GM19099 (cell line): ENCODE data around the gene LHFPL6.

Source experiments
- POLR2A ChIP-seq: IDR thresholded peaks from 3 replicates; pipeline ENCODE4 v1.6.1; 2011; ENCODE audit warnings: low read depth; ENCODE audit not compliant: insufficient read length; ENCODE audit errors: extremely low read depth

The LHFPL6 gene

DNA sequence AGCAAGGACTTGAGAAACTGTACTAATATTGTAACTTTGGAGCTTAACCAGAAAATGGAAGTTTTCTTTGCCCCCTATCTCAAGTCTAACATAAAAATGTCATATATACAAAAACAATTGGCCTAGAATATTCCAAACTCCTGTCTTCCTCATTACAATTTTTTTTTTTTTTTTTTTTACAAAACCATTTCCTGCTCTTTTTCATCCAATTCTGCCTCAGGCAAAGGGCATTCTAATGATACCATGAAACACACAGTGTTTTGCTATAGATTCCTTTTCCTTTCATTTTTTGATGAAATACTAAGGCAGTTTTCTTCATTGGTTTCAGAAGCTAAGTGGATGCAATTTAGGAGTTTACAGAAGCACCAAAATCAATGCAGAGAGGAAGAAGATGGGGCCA, 119.7 kb downstream of the LHFPL6 start:
- no peak for TF ChIP-seq POLR2A

DNA sequence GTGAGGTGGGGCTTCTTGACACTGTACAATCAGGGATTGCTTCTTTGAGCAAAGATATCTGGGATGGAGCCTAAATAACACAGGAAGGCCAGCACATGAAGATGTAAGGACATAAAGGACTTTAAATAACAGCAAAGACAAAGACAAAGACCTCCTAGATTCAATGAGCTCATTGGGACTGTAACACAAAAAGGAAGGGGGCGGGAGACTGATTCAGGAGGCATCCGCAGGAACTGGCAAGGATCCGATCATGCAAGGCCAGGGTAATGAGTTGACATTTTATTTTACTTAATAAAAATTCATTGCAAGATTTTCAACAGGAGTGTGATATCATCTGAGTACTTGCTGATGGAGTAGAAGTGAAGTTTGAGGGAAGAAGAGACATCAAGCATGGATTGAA, 121.5 kb downstream of the LHFPL6 start:
- TF ChIP-seq POLR2A = no peak

DNA sequence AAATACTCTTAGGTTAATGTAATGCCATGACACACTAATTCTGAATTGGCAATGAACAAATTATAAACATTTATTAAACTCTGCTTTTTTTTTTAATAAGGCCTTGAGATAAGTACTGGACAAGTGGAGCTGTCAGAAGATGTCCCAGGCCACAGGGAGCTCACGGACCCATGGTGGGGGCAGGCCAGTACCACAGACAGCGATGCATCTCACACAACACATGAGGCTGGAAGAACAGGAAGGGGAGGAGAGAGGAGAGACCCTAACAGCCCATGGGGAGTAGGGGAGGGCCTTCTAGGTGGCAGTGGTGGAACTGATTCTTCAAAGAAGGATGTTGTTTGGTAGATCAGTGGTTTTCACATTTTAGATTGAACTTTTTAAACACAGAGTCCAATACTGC, 128.4 kb downstream of the LHFPL6 start:
- TF ChIP-seq POLR2A = no peak

DNA sequence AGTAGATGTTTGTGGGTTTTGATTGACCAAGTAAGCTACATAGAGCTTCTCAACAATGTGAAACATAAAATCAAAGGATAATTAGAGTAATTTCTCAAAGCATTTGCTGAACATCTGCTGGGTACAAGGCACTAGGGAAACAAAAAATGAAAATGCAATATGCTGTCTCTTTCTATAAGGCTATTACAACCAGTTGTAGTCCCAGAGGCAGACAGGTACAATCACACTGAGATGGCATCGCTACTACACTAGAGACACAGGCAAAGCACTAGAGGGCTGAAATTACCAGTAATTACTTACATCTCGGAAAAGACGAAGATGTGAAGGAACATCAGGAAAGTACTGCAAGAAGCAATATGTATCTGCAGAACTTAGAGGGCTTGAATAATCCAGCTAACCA, 133.3 kb downstream of the LHFPL6 start:
- no peak for TF ChIP-seq POLR2A

DNA sequence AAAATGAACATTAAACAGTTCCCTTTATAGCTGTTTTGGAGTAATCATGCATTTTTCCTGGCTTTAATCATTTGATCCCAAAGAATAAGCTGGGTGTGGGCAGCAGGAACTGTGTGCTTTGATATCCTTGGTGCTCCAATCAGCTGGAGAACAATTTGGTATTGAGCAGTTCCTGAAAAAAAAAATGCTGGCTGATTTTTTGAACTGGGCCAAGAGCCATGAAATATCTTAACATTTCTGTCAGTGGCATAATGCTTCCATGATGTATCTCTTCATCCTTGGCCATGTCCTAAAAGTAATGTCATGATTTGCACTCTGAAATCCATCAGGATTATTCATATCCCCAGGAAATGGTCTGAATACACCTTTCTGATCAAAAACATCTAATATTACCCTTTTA, 134.7 kb downstream of the LHFPL6 start:
- no peak for TF ChIP-seq POLR2A

DNA sequence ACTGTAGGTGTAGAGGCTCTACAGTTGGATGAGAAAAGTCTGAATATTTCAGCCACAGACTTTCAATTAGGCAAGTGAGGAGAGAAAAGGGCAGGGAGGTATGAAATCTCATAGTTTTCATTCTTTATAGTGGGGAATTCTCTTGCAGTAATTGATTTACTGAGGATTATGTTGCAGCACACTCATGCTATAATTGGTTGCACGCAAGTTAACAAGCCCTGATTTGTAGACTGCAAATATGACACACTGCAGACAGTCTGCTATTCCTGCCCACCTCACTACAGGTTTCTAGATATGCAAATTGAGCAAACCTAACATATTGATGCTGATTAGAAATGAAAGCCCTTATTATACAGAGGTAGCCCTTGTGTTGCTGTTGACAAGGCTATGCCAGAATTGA, 139.4 kb downstream of the LHFPL6 start:
- TF ChIP-seq POLR2A = no peak

DNA sequence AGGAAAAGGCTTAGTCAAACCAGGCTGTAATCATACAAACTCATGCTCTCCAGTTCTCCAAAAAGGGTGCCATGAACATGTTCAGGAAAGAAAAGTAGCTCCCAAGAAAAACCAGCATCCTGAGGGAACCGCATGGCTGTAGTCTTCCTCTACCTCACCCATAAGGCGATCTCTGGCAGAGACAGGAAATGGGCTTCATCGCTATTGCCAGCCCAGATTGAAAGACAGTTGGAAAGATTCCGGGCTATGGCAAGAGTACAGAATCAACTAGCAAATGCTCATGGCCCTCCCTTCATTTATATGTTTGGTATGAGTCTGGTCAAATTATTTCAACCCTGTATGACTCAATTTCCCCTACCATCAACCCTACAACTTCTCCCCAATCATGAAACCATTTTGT, 140.1 kb downstream of the LHFPL6 start:
- TF ChIP-seq POLR2A = no peak

DNA sequence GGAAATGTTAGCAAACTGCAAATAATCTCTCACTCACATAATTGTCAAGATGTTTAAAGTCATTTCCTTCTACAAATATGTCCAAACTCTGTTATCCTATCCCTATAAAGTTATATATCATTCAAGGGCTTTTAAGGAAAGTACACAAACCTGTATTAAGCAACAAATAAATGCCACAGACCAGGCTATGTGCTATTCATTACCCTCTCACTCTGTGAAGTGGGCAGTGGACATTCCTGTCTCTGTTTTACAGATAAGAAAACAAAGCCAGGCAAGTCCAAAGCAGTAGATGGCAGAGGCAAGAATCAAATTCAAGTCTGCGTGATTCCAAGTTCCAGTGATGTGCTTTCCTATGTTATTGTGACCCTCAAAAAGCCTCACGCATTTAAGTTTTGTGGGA, 140.6 kb downstream of the LHFPL6 start:
- TF ChIP-seq POLR2A = no peak

DNA sequence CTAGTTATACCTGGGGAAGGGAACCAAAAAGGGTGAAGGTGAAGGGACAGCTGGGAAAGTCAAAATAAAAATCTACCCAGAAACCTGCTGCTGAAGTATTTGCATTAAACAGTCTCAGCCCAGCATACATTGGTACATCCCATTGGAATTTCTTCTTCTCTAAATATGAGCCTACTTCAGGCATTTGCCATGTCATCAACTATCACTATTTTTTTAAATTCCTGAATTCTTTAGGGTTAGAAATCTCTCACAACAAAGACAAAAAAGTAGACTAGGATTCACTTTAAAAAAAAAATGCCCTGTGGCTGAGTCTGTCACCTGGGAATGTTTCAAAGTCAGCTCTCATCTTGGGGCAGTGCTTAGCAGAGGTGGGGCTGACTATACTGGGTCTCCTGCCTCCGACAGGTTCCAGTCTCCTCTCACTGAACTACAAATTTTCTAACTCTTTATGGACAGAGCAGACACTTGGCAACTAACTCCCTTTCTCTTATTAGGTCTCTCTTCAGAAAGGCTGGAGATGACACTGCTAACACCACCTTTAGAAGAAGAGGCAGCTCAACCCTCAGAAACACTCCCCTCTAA, 141.2 kb downstream of the LHFPL6 start:
- TF ChIP-seq POLR2A = no peak

DNA sequence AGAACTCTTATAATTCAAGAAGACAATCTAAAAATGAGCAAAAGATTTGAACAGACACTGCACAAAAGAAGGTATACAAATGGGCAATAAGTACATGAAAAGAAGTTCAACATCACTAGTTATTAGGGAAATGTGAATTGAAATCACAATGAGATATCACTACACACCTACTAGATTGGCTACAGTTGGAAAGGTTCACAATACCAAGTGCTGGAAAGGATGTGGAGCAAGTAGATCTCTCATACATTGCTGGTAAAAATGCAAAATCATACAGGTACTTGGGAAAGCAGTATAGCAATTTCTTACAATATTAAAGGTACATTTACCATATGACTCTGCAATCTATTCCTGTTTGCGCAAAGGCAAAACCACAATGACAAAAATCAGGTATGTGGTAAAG, 145.7 kb downstream of the LHFPL6 start:
- TF ChIP-seq POLR2A = no peak

DNA sequence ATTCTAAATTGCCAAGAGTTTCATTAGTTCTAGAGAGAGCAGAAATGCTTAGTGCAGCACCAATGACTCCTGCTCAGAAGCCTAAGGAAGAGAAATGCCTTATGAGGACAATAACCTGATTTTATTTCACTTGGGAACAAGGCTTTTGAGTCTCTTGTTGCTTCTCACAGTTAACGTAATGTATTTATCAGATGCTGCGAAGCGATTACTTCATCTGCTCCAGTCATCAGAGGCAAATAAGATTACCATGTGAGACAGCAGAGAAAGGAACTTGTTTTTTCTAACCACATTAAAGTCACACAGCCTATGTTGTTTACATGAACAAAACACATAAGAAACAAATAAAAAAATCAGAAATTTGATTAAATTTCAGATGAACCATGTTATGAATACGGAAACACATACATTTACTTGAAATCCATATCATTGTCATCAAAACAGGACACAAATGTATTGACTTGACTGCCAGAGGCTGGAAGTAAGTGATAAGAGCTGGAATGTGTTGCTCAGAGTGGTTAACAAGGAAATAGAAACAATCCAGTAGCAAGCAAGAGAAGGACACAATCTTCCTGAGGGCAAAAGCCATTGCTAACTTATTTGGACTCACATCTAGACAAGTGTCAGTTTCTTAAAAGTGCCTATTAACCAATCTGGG, 147.3 kb downstream of the LHFPL6 start:
- no peak for TF ChIP-seq POLR2A

DNA sequence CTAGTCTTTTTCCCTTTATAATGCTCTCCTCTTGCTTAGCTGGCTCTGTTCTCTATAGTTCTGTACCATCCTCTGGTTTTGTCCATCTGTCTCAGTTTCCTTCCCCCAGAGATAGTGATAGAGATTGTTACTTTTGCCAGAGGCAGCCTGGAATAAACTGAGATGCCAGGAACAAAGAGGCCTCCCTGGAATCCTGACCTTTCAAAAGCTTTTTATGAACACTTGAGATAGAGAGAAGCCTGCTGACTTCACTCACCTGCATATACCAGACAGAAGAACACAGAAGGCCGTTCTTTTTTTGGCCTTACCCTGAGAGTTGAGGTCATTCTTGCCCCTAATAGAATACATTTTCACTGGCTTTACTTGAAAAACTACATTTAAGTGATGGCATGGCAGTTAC, 150.2 kb downstream of the LHFPL6 start:
- TF ChIP-seq POLR2A = no peak

DNA sequence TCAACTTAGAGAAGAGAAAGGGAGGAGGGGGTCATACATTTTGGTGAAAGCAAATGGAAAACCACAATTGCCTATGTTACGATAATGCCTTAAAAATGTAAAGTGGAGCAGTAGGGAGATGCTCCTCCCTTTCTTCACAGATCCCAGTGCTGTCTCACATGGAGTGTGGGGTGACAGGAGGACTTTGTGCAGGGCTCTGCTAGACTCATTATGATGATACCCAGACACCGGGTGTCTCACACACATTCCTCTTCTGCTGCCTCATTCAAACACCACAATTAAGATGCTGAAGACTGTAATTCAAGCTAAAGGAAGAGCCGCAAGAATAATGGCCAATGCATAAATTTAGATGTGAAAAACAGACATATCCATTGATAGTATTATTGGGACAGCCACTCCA, 150.6 kb downstream of the LHFPL6 start:
- TF ChIP-seq POLR2A = no peak

DNA sequence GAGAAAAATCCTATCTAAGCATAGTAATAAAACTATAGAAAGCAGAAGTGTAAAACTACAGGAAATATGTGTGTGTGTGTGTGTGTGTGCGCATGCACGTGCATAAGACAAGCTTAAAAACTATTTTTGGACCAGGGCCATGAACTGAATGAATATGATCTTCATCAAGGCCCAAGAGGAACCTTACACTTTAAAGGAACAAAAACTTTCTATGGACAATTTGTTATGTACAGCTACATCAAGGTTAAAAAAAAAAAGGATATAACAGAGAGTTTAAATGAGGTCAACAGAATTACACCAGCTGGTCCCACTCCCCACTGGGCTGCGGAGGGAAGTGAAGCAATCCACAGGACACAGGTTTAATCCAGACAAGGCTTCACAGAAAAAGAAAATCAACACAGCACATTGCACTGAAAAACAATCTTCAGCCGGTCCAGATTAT, 151.1 kb downstream of the LHFPL6 start:
- no peak for TF ChIP-seq POLR2A

DNA sequence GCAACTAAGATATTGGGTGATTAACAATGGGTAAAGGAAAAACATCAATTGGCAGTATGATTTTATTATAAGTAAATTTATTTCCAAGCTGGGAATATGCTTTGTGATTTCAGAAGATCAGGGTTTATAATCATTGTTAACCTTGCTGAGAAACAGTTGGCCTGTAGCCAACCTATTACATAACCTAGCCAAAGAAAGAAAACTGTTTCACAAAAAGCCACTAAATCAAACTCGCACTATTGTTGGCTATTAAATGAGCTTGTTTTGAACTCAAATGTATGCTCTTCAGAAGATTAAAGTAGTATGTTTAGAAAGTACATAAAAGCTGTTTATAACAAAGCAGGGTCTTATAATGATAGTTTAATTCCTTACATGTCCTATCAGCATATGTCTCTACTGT, 151.7 kb downstream of the LHFPL6 start:
- TF ChIP-seq POLR2A = no peak

DNA sequence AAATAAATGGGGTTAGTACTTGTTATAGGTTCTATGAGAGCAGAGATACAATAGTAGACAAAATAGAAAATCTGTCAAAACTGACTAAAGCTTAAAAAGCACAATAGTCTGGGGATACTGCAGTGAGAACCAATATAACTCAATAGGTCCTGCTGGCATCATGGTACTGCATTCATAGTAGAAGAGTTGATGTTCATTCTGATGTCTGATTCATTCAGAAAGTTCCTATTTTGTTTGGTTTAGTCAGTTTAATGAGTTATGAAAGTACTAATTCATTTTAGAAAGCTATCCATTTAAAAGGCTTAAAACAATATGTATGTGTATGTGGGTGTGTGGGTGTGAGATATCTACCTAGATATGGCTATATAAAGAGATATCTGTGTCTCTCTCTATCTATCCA, 152.8 kb downstream of the LHFPL6 start:
- no peak for TF ChIP-seq POLR2A

DNA sequence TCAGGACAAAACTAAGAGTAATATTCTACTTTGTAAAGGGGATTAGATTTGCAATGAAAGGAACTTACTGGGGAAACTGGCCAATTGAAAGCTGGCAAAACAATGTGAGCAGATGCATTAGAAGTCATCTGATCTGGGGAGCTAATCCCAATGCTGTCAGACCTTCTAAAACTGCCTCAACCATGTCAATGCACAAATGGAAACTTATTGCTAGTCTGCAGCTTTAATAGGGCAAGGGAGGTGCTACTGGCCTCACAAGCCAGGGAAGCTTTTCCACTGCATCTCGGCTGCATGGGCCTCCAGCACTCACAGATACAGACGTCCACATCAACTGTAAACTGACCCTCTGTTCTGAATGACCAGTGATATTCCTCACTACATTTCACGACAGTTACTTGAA, 154.2 kb downstream of the LHFPL6 start:
- no peak for TF ChIP-seq POLR2A
